Fibroblast of the aortic adventitia (primary cell): Measurements from ENCODE around the gene ADK. TPM values are rescaled to one million over a fixed set of nuclear protein-coding genes. Genes with fewer than 3 reads are reported as not detected.
"Not testable (repeated sequence)": the region's sequence is repeated elsewhere in the genome, so short reads cannot be mapped to it uniquely, and the experiment has no call there.

Source experiments
- DNase-seq: peaks from one replicate; pipeline ENCODE4 v3.0.0-alpha.2; 2010; ENCODE audit warnings: low read depth
- H3K4me3 ChIP-seq: 2 replicates; pipeline ENCODE4 v1.5.1; 2011; ENCODE audit warnings: low read depth, mild to moderate bottlenecking, control low read depth, low read length, moderate library complexity
- CTCF ChIP-seq: IDR thresholded peaks from 2 replicates; pipeline ENCODE4 v1.5.1; 2011; ENCODE audit warnings: mild to moderate bottlenecking, low read length, control low read depth, inconsistent platforms; ENCODE audit not compliant: insufficient read depth
- total RNA-seq: library from RNA; depleted of rRNA; stranded (reverse); fragments of >200 nt; gene quantifications from 2 replicates; pipeline ENCODE4 v1.2.3, GENCODE V29; 2012; ENCODE audit warnings: low replicate concordance

The ADK gene
- total RNA-seq, 1 donor, result 96.8 TPM

GRCh38 chr10:74474022-74474713 is 323.1 kb downstream of the ADK start:
- TF ChIP-seq CTCF, result no peak
- no peak overlapping the region for H3K4me3 ChIP-seq
- no peak for DNase-seq

- not testable (repeated sequence) for H3K4me3 ChIP-seq
- DNase-seq, result peak; percentile 15
Observed at GRCh38 chr10:74476162-74476706, 325.2 kb downstream of the ADK start.

DNA sequence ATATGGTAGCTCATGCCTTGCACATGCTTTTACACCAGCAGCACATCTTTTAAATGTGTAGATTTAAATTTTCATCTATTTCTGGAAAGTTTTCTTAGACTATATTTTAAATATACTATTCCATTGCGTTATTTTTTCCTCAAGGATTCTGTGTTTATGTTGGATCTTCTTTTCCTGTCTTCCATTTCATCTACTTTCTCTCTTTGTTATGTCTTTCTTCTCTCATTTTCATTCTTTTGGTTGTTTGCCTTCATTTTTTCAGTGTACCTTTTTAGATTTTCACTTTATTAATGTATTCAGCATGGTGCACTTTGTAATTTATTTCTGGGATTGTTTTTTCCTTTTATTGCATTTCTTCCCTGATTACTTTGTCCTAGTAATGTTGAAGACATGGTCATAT is 329.8 kb downstream of the ADK start:
- TF ChIP-seq CTCF, result no peak

GRCh38 chr10:74483356-74483755 is 332.3 kb downstream of the ADK start:
- no peak for DNase-seq
- TF ChIP-seq CTCF, result no peak
- no peak overlapping the region for H3K4me3 ChIP-seq

More for the DNA sequence above, 329.8 kb downstream of the ADK start:
- H3K4me3 ChIP-seq, result no peak overlapping the region
- DNase-seq, result no peak

DNA sequence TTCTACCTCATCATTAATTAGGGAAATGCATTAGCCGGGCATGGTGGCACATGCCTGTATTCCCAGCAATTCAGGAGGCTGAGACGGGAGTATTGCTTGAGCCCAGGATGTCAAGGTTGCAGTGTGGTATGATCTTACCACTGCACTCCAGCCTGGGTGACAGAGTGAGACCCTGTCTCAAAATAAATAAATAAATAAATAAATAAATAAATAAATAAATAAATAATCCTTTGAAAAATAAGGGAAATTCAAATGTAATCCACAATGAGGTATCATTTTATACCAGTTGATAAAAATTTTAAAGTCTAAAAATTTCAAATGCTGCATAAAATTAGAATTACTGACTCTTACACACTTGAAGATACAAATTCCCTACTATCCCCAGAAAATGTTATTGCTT is 334.3 kb downstream of the ADK start:
- TF ChIP-seq CTCF, result no peak
- no peak for DNase-seq
- H3K4me3 ChIP-seq, result no peak overlapping the region

DNA sequence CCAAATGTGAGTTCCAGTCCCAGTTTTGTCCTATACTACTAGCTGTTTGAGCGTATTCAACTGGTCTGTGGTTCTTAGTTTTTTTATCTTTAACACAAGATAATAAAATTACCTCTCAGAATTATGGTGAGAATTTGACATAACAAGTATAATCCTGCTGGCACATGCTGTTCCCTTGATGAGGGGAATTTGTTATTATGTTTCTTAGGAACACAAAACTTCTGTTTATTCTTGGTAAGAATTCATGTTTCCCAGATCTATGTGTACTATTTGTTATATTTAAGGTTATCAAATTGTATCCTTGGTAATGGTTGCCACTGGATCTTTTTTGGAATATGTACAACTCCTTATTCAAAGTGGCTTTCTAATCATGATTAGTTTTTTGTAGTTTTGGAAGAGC is 335.6 kb downstream of the ADK start:
- no peak for TF ChIP-seq CTCF
- DNase-seq, result no peak
- H3K4me3 ChIP-seq, result no peak overlapping the region

DNA sequence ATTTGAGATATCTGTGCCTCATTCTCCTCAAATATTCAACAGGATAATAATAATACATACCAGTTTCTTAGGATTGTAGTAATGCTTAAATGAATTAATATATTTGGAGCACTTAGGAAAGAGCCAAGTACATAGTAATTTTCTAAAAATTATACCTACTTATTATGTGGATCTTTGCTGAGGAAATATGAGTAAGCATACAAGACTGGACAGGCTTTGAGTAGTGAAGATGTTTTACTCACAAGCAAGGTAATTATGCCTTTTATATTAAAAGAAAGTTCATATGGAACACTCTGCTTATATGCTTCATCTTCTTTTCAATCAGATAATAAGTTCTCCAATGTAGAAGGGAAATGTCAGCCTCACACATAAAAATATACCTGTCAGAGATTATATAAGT is 337.9 kb downstream of the ADK start:
- no peak for DNase-seq

More for the DNA sequence above, 337.9 kb downstream of the ADK start:
- no peak for TF ChIP-seq CTCF
- no peak overlapping the region for H3K4me3 ChIP-seq
